Measurements from ENCODE around the gene PPP1R12A.

The PPP1R12A gene

DNA sequence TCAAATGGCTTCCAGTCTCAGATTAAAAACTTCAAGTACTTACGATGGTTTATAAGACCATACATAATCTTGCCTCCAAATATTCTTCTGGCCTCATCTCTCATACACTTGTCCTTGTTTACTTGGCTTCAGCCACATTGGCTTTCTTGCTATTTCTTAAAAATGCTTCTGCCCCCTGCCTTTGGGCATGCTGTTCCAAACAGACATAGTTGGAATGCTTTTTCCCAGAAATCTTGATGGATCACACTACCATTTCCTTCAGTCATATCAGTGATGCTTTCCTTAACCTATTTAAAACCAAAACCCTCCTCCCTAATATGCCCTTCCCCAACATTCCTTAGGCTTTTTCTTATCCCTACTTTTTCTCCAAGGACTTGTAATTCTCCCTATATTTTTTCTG lies 169.7 kb downstream of the PPP1R12A start:
- Mint-ChIP-seq H3K27ac (no peak overlapping the region), H3K4me3 (no peak overlapping the region), H3K9me3 (peaks cover 3% of the 10 kb centered on the region), H3K4me1 (no peaks in the 10 kb centered on the region), H3K36me3 (ENCODE audit: low read depth) (no peaks in the 10 kb centered on the region), H3K27me3 (ENCODE audit: low read depth, poor library complexity) (no peaks in the 10 kb centered on the region)
- TF ChIP-seq, protein P1, sequence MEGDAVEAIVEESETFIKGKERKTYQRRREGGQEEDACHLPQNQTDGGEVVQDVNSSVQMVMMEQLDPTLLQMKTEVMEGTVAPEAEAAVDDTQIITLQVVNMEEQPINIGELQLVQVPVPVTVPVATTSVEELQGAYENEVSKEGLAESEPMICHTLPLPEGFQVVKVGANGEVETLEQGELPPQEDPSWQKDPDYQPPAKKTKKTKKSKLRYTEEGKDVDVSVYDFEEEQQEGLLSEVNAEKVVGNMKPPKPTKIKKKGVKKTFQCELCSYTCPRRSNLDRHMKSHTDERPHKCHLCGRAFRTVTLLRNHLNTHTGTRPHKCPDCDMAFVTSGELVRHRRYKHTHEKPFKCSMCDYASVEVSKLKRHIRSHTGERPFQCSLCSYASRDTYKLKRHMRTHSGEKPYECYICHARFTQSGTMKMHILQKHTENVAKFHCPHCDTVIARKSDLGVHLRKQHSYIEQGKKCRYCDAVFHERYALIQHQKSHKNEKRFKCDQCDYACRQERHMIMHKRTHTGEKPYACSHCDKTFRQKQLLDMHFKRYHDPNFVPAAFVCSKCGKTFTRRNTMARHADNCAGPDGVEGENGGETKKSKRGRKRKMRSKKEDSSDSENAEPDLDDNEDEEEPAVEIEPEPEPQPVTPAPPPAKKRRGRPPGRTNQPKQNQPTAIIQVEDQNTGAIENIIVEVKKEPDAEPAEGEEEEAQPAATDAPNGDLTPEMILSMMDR (IDR thresholded peaks at IDR 0.05) = no peak
- no peak for DNase-seq

DNA sequence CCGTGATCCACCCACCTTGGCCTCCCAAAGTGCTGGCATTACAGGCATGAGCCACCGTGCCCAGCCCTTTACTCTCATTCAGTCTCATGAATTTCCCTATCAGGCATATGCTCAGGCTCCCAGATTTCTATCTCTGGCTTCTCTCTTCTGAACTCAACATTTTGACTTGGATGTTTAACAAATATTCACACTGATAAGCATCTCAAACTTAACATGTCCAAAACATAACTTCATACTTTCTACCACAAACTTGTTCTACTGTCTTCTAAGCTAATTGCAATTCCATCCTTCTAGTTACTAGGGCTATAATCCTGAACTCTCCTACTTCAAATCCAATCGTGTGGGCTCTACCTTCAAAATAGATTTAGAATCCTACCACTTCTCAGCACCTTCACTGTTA lies 170.3 kb downstream of the PPP1R12A start:
- Mint-ChIP-seq H3K27ac (no peak overlapping the region), H3K4me3 (no peak overlapping the region), H3K36me3 (ENCODE audit: low read depth) (no peaks in the 10 kb centered on the region), H3K4me1 (no peaks in the 10 kb centered on the region), H3K27me3 (ENCODE audit: low read depth, poor library complexity) (no peaks in the 10 kb centered on the region), H3K9me3 (peaks cover 4% of the 10 kb centered on the region)
- TF ChIP-seq, protein P1 (IDR thresholded peaks at IDR 0.05) = no peak
- no peak for DNase-seq

DNA sequence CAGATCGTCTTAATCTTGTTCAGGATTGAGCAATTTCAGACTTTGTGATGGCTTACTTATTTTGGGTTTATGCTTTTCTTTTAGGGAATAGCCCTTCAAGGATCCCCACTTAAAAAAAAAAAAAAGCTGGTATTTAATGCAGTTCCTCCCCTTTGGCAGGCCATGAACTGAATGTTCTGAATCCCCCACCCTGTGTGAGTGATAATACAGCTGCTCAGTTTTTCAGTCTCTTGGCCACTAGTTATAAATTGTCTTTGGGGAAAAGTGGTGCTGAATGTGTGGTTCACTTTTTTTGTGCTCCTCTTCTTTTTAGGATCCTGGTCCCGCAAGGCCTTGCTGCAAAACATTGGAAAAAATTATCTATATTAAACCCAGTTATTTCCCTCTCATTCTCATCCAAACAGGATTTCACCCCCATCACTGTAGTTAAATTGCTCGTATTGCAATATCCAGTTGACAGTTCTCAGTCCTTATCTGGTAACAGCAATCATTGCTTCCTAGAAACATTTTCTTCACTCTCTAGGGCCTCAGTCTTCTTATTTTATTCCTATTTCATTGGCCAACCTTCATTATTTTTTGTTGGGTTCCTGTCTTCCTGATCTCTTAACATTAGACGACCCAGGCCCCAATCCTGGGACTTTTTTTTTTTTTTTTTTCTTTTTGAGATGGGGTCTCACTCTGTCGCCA lies 171.0 kb downstream of the PPP1R12A start:
- no peaks in the 10 kb centered on the region for H3K4me1 Mint-ChIP-seq
- peaks cover 4% of the 10 kb centered on the region for H3K9me3 Mint-ChIP-seq
- TF ChIP-seq, protein P1 (IDR thresholded peaks at IDR 0.05) = no peak
- no peaks in the 10 kb centered on the region for H3K36me3 Mint-ChIP-seq (ENCODE audit: low read depth)
- no peaks in the 10 kb centered on the region for H3K27me3 Mint-ChIP-seq (ENCODE audit: low read depth, poor library complexity)
- H3K4me3 Mint-ChIP-seq = no peak overlapping the region
- H3K27ac Mint-ChIP-seq = no peak overlapping the region
- DNase-seq = no peak

DNA sequence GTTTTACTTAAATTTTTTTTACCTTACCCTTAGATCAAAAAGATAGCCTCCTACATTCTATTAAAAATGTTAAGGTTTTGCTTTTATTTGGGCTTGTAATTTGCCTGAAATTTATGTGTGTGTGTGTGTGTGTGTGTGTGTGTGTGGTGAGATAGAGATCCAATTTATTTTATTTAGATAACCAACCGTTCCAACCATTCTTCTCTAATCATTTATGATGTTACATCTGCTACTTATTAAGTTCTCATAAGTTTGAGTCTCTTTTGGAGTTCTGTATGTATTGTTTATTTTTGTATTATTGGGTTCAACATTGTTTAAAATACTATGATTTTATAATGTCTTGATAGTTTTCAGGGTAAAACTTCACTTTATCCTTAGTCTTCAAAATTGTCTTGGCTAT lies 173.6 kb downstream of the PPP1R12A start:
- Mint-ChIP-seq H3K36me3 (ENCODE audit: low read depth) (no peaks in the 10 kb centered on the region), H3K4me1 (no peaks in the 10 kb centered on the region), H3K9me3 (peaks cover 21% of the 10 kb centered on the region), H3K27ac (no peak overlapping the region), H3K27me3 (ENCODE audit: low read depth, poor library complexity) (no peaks in the 10 kb centered on the region), H3K4me3 (no peak overlapping the region)
- DNase-seq = no peak
- TF ChIP-seq, protein P1 (IDR thresholded peaks at IDR 0.05) = no peak

DNA sequence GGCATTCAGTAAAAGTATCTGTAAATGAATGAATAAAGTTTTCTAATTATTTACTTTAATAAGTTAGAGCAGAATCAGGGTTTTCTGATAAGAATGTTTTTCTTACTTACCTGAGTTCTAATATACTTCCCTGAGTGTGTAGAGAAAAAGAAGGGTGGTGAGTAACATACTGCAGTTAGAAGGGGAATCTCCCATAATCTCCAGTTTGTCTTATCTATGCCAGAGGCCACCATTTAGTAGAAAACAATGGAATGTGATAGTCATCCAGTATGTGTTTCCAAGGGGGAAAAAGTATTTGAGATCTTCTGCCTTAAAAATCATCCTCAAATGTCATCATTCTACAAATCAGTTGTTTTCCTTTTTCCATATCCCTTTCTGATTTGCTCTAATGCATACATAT lies 187.6 kb downstream of the PPP1R12A start:
- H3K4me1 Mint-ChIP-seq = no peaks in the 10 kb centered on the region
- DNase-seq = no peak
- H3K27me3 Mint-ChIP-seq (ENCODE audit: low read depth, poor library complexity) = peaks cover 4% of the 10 kb centered on the region
- H3K36me3 Mint-ChIP-seq (ENCODE audit: low read depth) = no peaks in the 10 kb centered on the region
- H3K9me3 Mint-ChIP-seq = no peaks in the 10 kb centered on the region
- no peak overlapping the region for H3K27ac Mint-ChIP-seq
- H3K4me3 Mint-ChIP-seq = no peak overlapping the region
- TF ChIP-seq, protein P1 (IDR thresholded peaks at IDR 0.05) = no peak

Measured in nephron progenitor cell (in vitro differentiated cells).